Gastrocnemius medialis (tissue), 4 donors: ENCODE data around the gene GGA2. TPM values are rescaled to one million over a fixed set of nuclear protein-coding genes. Genes with fewer than 3 reads are reported as not detected.
A peak's percentile ranks its signal among the peaks of the same experiment; 100 is the strongest.

Source experiments
- ATAC-seq, 2 donors: fragments of 150-250 bp; one replicate each; pipeline ENCODE4 v1.9.1; 2016
- DNase-seq, 2 donors: peaks; one replicate each; pipeline ENCODE4 v3.0.0-alpha.2; 2019
- H3K27ac ChIP-seq, 4 donors: fragments of 200-600 bp; sonication (generic); 1 replicate in 1 of 4; 2 replicates in 3 of 4; pipeline ENCODE4 v1.5.1; 2016 to 2018; ENCODE audit warnings: mild to moderate bottlenecking in 2 of 4, moderate library complexity in 1 of 4
- H3K27me3 ChIP-seq, 3 donors: fragments of 200-600 bp; sonication (generic) in 2 of 3; 1 replicate in 1 of 3; 2 replicates in 2 of 3; pipeline versions ENCODE4 v1.5.1 to v1.6.0; 2016 to 2019; ENCODE audit warnings: mild to moderate bottlenecking in 1 of 3, moderate library complexity in 1 of 3
- H3K36me3 ChIP-seq, 2 donors: fragments of 200-600 bp; sonication (generic) in 1 of 2; one replicate each; pipeline ENCODE4 v1.5.1; 2017 to 2018
- H3K4me1 ChIP-seq, 2 donors: fragments of 200-600 bp; sonication (generic) in 1 of 2; one replicate each; pipeline ENCODE4 v1.5.1; 2016 to 2017; ENCODE audit warnings: mild to moderate bottlenecking in 2 of 2
- H3K4me3 ChIP-seq, 4 donors: fragments of 200-600 bp; sonication (generic) in 3 of 4; 1 replicate in 1 of 4; 2 replicates in 3 of 4; pipeline ENCODE4 v1.5.1; 2016 to 2019; ENCODE audit warnings: mild to moderate bottlenecking in 2 of 4
- H3K9me3 ChIP-seq, 3 donors: fragments of 200-600 bp; sonication (generic) in 2 of 3; 1 replicate in 1 of 3; 2 replicates in 2 of 3; pipeline ENCODE4 v1.5.1; 2016 to 2019
- CTCF ChIP-seq, 5 experiments: fragments of 450-650 bp in 3 of 5; fragments of 200-600 bp in 2 of 5; sonication (generic) in 2 of 5; IDR thresholded peaks in 4 of 5; conservative IDR thresholded peaks in 1 of 5; 1 replicate in 4 of 5; 2 replicates in 1 of 5; pipeline ENCODE4 v1.5.1; 2016 to 2019; ENCODE audit warnings: antibody characterized with exemption in 5 of 5, mild to moderate bottlenecking in 3 of 5, moderate library complexity in 3 of 5
- POLR2A ChIP-seq, 2 donors: fragments of 450-650 bp; IDR thresholded peaks; one replicate each; pipeline ENCODE4 v1.6.1; 2017; ENCODE audit warnings: antibody characterized with exemption in 2 of 2, mild to moderate bottlenecking in 2 of 2, moderate library complexity in 2 of 2
- in situ Hi-C, 4 donors: fragments of 200-750 bp; cut with MboI; loops; one replicate each; pipeline versions ENCODE4 v1.15.0 to v1.8.0; 2017; ENCODE audit warnings: low sequenced_read_pairs in 4 of 4
- intact Hi-C: fragments of 100-400 bp; cut with DNase I; formaldehyde crosslinking; loops from one replicate; pipeline ENCODE4 v1.15.1; 2023; ENCODE audit warnings: low total_unique reads
- total RNA-seq, 4 donors: library from RNA; depleted of rRNA; stranded (reverse); fragments of >200 nt; gene quantifications; one replicate each; pipeline versions ENCODE4 v1.1.0 to v1.2.3, GENCODE V29; 2016

GGA2 gene
- total RNA-seq, 4 donors from 2014 or later = 31.0 to 79.9 (median 48.8) TPM

- in situ Hi-C loops = no loop called here
- DNase-seq (no peak), ATAC-seq (no peak)
- no peaks in the 10 kb centered on the region for H3K9me3 ChIP-seq
- H3K4me3 ChIP-seq = no peak overlapping the region
- H3K27me3 ChIP-seq = no peaks in the 10 kb centered on the region
- peaks cover 0 to 18% of the 10 kb centered on the region in 2 donors for H3K36me3 ChIP-seq
- intact Hi-C loops = no loop called here
- H3K4me1 ChIP-seq = peaks cover 5 to 9% of the 10 kb centered on the region in 2 donors
- TF ChIP-seq CTCF (IDR thresholded peaks at IDR 0.05 in 4 of 5, conservative IDR thresholded peaks at IDR 0.05 in 1 of 5) (no peak), POLR2A (IDR thresholded peaks at IDR 0.05) (no peak)
- H3K27ac ChIP-seq = no peak overlapping the region
These were observed 11.4 kb downstream of the GGA2 start for GRCh38 chr16:23498863-23499262.

GRCh38 chr16:23497543-23497868 is 12.8 kb downstream of the GGA2 start:
- intact Hi-C loops = no loop called here
- Histone ChIP-seq H3K9me3 (no peaks in the 10 kb centered on the region), H3K36me3 (peaks cover 0 to 31% of the 10 kb centered on the region in 2 donors), H3K27ac (peak overlapping the region in 2 of 4 donors; percentile 16 to 46), H3K27me3 (no peaks in the 10 kb centered on the region), H3K4me1 (peaks cover 0 to 4% of the 10 kb centered on the region in 2 donors), H3K4me3 (no peak overlapping the region)
- in situ Hi-C loops = no loop called here
- TF ChIP-seq CTCF (IDR thresholded peaks at IDR 0.05 in 4 of 5, conservative IDR thresholded peaks at IDR 0.05 in 1 of 5) (no peak), POLR2A (IDR thresholded peaks at IDR 0.05) (no peak)
- DNase-seq = no peak
- ATAC-seq = no peak

- in situ Hi-C loops (no loop called here), intact Hi-C loops (no loop called here)
- no peak for TF ChIP-seq CTCF (IDR thresholded peaks at IDR 0.05 in 4 of 5, conservative IDR thresholded peaks at IDR 0.05 in 1 of 5)
- TF ChIP-seq POLR2A (IDR thresholded peaks at IDR 0.05) = no peak
- peak in 1 of 2 donors; percentile 24 for DNase-seq
- Histone ChIP-seq H3K27me3 (no peaks in the 10 kb centered on the region), H3K36me3 (peaks cover 0 to 36% of the 10 kb centered on the region in 2 donors), H3K4me1 (peaks cover 0 to 4% of the 10 kb centered on the region in 2 donors), H3K9me3 (no peaks in the 10 kb centered on the region), H3K27ac (peak overlapping the region in 3 of 4 donors; percentile 16 to 46 (median 34)), H3K4me3 (no peak overlapping the region)
- peak; percentile 48 to 53 for ATAC-seq
These were observed 13.3 kb downstream of the GGA2 start for GRCh38 chr16:23496821-23497542.

GRCh38 chr16:23495671-23496070 is 14.6 kb downstream of the GGA2 start:
- ATAC-seq (no peak), DNase-seq (no peak)
- intact Hi-C loops = no loop called here
- in situ Hi-C loops = no loop called here
- Histone ChIP-seq H3K4me3 (no peak overlapping the region), H3K27me3 (no peaks in the 10 kb centered on the region), H3K4me1 (peaks cover 0 to 4% of the 10 kb centered on the region in 2 donors), H3K9me3 (no peaks in the 10 kb centered on the region), H3K27ac (no peak overlapping the region), H3K36me3 (peaks cover 0 to 45% of the 10 kb centered on the region in 2 donors)
- TF ChIP-seq POLR2A (IDR thresholded peaks at IDR 0.05) (no peak), CTCF (IDR thresholded peaks at IDR 0.05 in 4 of 5, conservative IDR thresholded peaks at IDR 0.05 in 1 of 5) (no peak)
